ENCODE data around the gene TBC1D14.
"Not testable (repeated sequence)": the region's sequence is repeated elsewhere in the genome, so short reads cannot be mapped to it uniquely, and the experiment has no call there.

The TBC1D14 gene

DNA sequence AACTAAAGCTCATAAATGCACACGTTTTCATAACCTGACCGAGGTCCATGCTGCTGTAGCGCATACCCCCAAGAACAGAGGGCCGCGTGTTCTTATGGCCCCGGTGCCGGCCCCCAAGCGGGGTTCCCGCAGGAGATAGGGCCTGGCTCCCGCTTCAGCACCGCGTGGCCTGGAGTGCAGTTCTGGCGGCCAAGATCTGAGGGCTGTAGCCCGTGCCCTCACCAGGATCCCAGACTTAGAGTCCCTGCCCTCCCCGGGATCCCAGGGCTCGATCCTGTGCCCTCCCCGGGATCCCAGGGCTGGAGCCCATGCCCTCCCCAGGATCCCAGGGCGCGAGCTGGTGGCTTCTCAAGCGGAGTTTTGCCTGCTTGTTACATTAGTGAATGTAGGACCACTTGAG, 159.3 kb downstream of the TBC1D14 start:
- no peak for DNase-seq

DNA sequence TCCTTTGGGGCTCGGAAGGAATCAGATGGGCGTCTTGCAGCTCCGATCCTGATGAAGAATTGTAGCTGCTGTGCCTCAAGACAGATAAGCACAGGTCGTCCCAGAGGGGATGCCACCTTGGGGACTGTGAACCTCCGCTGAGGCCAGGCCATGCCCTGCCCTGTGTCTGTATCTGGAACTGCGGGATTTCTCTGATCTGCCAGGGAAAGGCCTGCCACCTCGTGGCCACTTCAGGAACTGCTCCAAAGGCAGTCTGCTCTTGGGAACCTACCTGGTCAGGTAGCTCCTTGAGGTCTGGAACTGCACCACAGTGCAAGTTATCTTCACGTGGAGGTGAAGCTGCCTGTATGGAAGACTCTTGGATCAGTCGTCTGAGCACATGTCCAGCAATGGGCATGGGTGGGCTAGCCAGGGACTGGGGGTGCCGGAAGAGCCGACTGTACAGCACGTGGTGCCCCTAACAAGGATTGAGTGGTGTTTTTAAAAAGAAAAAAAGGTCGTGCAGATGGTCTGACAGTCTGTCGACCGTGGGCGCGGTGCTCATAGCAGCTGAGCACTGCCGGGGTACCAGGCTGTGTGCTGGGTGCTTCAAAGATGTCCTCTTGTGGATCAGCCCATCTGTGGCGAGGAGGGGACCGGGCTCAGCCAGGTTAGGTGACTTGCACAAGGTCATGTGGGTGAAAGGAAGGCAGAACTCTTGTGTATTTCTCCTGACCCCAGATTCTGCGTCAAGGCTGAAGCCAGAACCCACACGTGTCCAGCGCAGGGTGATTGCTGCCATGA, 161.3 kb downstream of the TBC1D14 start:
- peak; percentile 59 for DNase-seq

DNA sequence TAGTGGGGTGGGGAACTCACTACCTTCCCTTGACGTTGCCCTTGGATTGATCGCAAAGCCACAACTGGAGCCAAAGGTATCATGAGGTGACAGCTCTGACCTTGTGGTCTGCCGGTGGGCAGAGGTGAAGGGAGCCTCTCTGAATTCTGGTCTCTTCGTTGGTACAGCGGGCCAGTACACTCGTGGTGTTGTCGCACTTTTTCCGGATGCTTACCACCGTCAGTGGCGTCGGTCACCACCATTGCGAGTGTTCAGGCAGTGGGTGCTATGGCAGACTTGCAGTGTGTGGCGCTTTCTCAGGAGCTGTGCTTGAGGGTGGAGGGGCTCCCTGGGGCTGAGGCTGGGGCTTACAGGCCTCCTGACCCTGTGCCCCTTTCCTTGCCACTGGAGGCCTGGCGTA, 163.4 kb downstream of the TBC1D14 start:
- no peak for DNase-seq

- peak; percentile 19 for DNase-seq
These were observed 164.1 kb downstream of the TBC1D14 start for GRCh38 chr4:7073526-7074390.

- no peak for DNase-seq
These were observed 164.8 kb downstream of the TBC1D14 start for GRCh38 chr4:7074426-7074825.

DNA sequence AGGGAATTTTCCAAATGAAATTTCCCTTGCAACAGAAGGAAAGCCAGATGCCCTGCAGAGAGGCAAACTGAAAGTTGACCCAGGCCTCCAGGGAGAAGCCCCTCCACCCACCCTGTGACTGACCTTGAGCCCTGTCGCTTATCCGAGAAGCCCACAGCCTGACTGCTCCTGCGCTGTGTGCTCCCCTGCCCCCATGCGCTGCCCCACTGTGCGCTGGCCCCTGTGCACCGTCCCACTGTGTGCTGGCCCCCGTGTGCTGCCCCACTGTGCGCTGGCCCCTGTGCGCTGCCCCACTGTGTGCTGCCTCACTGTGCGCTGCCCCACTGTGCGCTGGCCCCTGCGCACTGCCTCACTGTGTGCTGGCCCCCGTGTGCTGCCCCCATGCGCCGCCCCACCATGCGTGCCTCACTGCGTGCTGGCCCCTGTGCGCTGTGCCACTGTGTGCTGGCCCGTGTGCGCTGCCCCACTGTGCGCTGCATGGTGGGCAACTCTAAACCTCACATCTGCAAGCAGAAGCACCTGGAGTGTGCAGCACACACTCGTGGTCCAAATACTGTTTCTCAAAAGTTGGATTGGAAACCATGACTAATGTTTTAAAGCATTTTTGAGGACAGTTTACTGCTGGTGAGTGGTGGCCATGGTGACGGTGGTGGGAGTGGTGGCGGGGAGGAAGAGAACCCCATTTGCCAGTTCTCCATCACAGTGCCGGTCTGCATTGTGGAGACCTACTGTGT, 166.5 kb downstream of the TBC1D14 start:
- no peak for DNase-seq

DNA sequence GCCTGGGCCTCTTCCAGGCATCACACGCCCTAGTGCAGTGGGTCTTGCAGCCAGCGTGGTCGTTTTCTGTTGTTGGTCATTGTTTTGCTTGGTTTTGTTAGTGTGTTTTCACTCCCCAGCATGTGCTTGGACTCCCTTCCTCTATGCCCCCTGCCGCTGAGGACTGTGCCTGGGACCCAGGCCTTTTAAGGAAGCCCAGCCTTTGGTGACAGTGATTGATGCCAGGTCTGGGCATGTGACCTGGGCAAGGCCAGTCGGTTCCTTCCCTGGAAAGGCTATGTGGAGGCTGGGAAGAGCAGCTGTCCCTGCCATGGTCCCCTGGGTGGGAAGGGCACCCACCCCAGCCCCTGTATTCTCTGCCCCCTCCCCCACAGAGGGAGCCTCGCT, 167.1 kb downstream of the TBC1D14 start:
- DNase-seq = no peak

GRCh38 chr4:7077371-7077770, 167.7 kb downstream of the TBC1D14 start:
- no peak for DNase-seq

DNA sequence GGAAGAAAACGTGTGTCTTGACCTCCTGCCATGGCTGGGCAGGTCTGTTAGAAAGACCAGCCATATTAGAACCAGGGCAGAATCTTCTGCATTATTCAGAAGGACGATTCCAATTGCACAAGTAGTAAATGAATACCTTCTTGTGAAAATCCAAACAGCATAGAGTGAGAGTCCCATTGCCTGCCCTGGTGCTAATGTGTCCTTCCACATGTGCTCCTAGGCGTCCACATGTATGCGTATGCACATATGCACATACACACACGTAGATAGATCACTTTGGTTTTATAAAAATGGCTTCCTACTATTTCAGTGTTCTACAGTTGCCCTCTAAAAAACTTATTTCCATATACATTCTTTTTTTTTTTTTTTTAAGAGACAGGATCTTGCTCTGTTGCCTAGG, 168.4 kb downstream of the TBC1D14 start:
- no peak for DNase-seq

- not testable (repeated sequence) for DNase-seq
These were observed 169.9 kb downstream of the TBC1D14 start for GRCh38 chr4:7079483-7079882.

- DNase-seq = not testable (repeated sequence)
These were observed 170.3 kb downstream of the TBC1D14 start for GRCh38 chr4:7079909-7080308.

All from NCI-H1092 (cell line).